Activated CD4-positive, alpha-beta T cell treated with anti-CD3 and anti-CD28 coated beads for 24 hours (primary cell): Measurements from ENCODE around the gene PHACTR3.
"Not testable (repeated sequence)": the region's sequence is repeated elsewhere in the genome, so short reads cannot be mapped to it uniquely, and the experiment has no call there.

Experiments used
- DNase-seq, 2 donors: peaks; one replicate each; pipeline ENCODE4 v3.0.0-alpha.2; 2020; ENCODE audit warnings: low read depth in 2 of 2

The PHACTR3 gene

DNA sequence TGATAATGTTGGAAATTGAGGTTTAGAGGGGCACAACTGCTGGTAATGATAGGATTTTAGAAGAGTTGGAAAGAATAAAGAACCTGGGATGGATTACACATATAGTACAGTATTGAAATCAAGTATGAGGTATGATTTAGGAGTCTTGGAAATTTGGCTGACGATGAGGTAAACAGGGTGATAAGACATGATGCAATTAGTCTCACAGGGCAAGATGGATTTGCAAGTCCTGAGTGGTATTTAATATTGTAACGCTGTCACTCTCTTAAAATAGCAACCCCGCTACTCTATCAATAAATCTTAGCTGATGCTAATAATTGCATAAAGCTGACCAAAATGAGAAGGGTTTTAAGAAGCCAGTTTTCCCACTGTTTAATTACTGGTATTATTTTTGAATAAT lies 258.7 kb downstream of the PHACTR3 start:
- DNase-seq: no peak

DNA sequence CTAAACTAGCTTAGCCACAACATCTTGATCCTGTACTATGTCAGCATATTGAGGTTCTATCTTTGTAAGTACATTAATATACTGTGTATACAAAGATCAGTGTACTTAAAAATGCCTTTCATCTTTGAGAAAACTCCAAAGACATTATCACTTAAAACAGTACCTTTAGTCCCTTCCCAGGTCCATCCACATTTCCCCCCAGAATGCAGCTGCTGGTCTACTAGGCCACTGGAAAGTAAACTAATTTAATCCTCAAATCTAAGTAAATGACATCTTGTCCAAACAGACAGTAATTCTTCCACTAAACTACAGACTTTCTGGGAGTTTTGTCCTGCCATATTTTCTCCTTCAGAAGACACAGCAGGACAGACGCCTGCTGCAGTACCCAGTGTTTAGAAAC lies 260.4 kb downstream of the PHACTR3 start:
- DNase-seq: no peak

DNA sequence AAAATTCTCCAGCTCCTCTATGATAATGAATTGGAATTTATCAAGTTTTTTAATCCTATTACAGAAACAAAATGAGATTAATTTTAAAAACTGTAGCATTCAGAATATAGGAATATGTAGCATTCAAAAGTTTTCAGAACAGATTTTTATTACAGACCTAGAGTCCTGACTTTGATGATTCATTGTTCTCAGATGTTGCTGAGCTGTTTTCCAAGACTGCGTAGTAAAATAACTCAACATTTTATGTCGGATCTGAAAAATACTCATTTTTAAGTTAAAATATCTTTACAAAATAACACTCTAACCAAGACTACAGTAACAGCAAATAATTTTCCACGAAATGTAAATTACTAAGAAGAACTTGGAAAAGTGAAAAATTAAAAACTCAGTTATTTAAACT lies 262.0 kb downstream of the PHACTR3 start:
- DNase-seq: no peak

DNA sequence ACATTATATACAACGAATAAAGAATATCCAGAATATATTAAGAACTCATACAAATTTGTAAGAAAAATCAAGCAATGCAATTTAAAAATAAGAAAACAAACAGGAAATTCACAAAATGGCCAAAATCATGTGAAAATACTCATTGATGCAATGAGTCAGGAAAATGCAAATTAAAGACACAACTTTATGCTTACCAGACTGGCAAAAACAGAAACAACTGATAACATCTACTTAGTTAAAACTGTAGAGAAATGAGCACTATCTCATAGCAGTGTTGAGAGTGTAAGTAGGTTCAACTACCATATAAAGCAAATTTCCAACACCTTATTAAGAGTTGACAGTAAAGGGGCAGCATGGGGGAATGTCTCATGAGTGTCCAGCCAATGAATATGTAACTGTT lies 266.8 kb downstream of the PHACTR3 start:
- DNase-seq: no peak

DNA sequence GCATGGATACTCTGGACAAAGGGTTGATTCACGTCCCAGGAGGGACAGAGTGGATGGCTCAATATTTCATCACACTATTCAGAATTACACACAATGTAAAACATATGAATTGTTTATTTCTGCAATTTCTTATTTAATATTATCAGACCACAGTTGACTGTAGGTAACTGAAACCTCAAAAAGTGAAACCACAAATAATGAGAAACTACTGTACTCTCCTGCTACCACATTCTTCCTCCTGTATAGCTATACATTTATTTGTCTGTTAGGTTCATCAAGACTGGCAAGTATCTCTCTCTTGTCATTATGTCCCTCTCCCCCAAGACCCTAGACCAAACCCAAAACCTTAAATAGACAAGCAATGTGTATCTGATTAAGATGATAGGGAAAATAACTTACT lies 269.1 kb downstream of the PHACTR3 start:
- no peak for DNase-seq

DNA sequence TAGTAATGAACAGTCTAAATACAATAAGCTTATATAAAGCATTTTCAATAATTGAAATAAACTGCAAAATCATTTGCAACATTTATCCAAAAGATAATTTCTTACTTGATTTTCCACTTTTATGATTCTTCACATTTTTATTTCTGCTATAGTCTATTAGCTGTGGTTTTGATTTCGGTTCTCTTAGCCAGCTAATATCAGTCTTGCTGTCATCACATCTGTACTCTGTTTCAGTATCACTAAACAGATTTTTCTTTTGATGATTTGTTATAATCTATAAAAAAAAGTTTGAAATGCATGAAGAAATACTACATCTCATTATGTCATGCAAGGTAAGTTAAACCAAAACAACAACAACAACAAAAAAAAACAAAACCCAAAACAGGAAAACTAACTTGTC lies 275.9 kb downstream of the PHACTR3 start:
- no peak for DNase-seq

DNA sequence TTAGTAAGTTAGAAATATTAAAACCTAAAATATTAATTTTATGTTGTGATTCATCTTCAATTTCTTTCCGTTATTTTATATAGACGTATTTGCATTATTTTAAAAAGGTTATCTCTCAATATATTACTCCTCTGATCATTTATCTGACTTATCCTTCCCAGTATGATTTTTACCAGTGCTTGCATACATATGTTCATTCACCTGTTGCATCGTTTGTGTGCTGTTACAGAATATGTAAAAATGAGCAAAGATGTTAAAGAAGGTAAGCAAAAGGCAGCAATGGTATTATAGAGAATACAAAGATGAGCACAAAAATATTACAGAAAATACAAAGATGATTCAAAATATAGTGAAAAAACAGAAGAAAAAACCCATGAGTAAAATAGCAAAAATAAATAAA lies 280.2 kb downstream of the PHACTR3 start:
- DNase-seq: no peak

DNA sequence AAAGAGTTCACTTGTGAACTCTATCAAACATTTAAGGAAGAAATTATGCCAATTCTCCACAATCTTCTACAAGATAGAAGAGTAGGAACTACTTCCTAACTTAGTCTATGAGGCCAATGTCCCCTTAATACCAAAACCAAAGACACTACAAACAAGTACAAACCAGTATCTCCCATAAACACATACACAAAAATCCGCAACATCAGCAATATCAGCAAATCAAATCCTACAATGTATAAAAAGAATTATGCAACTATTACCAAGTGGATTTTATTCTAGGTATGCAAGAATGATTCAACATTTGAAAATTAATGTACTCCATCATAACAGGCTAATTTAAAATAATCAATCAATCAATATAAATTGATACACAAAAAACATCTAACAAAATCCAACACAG lies 283.7 kb downstream of the PHACTR3 start:
- no peak for DNase-seq

DNA sequence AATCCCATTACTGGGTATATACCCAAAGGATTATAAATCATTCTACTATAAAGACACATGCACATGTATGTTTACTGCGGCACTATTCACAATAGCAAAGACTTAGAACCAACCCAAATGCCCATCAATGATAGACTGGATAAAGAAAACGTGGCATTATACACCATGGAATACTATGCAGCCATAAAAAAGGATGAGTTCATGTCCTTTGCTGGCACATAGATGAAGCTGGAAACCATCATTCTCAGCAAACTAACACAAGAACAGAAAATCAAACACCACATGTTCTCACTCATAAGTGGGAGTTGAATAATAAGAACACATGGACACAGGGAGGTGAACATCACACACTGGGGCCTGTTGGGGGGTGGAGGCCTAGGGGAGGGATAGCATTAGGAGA lies 285.7 kb downstream of the PHACTR3 start:
- DNase-seq: not testable (repeated sequence)

DNA sequence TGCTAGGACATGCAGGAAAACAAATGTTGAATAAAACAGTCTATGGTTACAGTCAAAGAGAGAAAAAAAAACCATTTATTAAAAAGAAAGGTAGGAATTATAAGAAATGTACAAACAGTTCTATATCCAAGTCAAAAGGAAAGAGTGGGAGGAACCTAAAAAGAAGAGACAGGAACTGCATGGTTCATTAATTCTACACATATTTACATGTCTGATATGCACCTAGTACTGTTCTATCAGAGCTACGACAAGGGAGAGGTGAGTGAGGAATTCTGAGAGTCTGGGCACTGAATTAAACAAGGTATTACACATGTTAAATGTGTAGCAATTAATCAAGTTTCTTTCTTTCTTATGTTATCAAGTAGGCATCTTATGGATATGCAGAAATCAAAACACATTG lies 287.2 kb downstream of the PHACTR3 start:
- no peak for DNase-seq

DNA sequence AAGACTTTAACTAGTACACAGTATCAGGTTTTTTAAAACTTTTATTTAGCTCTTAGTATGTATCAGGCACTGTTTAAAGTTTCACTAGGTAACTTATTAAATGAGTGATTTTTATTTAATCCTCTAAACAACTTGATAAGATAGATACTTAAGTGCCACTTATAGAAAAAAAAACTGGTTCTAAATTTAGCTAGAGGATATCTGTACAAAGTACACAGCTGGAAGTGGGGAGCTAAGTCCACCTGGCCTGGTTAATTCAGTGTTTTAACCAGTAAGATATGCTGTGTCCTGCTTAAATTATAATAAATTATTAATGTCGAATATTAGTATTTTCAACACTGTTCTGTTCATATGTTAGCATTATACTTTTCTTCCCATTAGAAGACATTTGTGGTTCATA lies 291.6 kb downstream of the PHACTR3 start:
- no peak for DNase-seq
